HFF-Myc (cell line): ENCODE data around the gene PPM1D.

ENCODE experiments used
- DNase-seq: peaks from one replicate; pipeline ENCODE4 v3.0.0-alpha.2; 2011; ENCODE audit warnings: low read depth; ENCODE audit errors: extremely low read depth
- H3K4me3 ChIP-seq: replicated peaks from 2 replicates; pipeline ENCODE4 v1.5.1; 2011; ENCODE audit warnings: low read depth, mild to moderate bottlenecking, control low read depth, low read length
- CTCF ChIP-seq: IDR thresholded peaks from 2 replicates; pipeline ENCODE4 v1.5.1; 2012; ENCODE audit warnings: mild to moderate bottlenecking, low read depth, low read length, control low read depth; ENCODE audit errors: missing control alignments

Gene PPM1D

GRCh38 chr17:60628252-60628889 lies 28.4 kb downstream of the PPM1D start:
- DNase-seq, result no peak
- no peak for TF ChIP-seq CTCF
- H3K4me3 ChIP-seq, result no peak overlapping the region

GRCh38 chr17:60629120-60629519 lies 29.1 kb downstream of the PPM1D start:
- H3K4me3 ChIP-seq, result no peak overlapping the region
- no peak for TF ChIP-seq CTCF
- DNase-seq, result no peak

GRCh38 chr17:60630352-60630751 lies 30.4 kb downstream of the PPM1D start:
- no peak for TF ChIP-seq CTCF
- H3K4me3 ChIP-seq, result no peak overlapping the region
- no peak for DNase-seq

DNA sequence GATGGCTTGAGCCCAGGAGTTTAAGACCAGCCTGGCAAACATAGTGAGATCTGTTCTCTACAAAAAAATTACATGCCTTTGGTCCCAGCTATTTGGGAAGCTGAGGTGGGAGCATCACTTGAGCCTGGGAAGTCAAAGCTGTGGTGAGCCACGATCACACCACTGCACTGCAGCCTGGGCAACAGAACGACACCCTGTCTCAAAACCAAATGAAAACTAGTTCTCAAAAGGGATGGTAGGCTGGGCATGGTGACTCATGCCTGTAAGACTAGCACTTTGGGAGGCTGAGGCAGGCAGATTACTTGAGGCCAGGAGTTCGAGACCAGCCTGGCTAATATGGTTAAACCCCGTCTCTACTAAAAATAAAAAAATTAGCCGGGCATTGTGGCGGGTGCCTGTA lies 31.1 kb downstream of the PPM1D start:
- H3K4me3 ChIP-seq, result no peak overlapping the region
- TF ChIP-seq CTCF, result no peak
- DNase-seq, result no peak

GRCh38 chr17:60637683-60638082 lies 37.7 kb downstream of the PPM1D start:
- no peak overlapping the region for H3K4me3 ChIP-seq
- TF ChIP-seq CTCF, result no peak
- DNase-seq, result no peak

GRCh38 chr17:60639019-60639330 lies 39.0 kb downstream of the PPM1D start:
- TF ChIP-seq CTCF, result no peak
- no peak overlapping the region for H3K4me3 ChIP-seq
- no peak for DNase-seq

DNA sequence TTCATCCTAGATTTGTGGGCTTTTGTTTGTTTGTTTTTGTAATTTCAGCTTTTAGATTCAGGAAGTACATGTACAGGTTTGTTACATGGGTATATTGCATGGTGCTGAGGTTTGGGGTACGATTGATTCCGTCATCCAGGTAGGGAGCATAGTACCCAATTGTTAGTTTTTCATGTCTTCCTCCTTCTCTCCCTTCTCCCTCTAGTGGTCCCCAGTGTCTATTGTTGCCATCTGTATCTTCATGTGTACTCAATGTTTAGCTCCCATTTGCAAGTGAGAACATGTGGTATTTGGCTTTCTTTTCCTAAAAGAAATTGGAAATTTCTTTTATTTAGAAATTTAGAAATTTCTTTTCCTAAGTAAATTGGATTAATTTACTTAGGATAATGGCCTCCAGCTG lies 40.5 kb downstream of the PPM1D start:
- peak; percentile 51 for TF ChIP-seq CTCF
- DNase-seq, result no peak
- H3K4me3 ChIP-seq, result no peak overlapping the region
